ENCODE results near the gene ZNHIT1. TPM values are rescaled to one million over a fixed set of nuclear protein-coding genes. Genes with fewer than 3 reads are reported as not detected.

ZNHIT1 gene
- polyA plus RNA-seq, 10 donors, result 35.6 to 53.8 (median 41.2) TPM

DNA sequence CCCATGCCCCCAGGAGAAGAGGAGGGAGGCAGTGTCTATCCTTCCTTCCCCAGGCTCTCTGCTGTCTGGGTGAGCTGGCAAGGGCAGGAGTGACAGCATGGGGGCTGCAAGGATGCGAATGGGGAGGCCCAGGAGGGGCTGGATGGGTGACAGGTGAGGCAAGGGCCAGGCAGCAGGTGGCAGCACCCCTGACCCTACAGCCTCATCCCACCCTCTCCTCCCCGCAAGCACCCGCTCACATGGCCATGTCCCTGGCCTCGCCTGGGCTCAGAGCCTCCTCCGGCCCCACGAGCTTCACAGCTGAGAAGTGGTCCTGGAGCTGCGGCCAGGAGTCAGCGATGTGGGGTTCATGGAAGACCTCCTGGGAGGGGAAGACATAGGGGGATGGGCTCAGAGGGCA lies 6.0 kb upstream of the ZNHIT1 start:
- DNase-seq, result no peak

DNA sequence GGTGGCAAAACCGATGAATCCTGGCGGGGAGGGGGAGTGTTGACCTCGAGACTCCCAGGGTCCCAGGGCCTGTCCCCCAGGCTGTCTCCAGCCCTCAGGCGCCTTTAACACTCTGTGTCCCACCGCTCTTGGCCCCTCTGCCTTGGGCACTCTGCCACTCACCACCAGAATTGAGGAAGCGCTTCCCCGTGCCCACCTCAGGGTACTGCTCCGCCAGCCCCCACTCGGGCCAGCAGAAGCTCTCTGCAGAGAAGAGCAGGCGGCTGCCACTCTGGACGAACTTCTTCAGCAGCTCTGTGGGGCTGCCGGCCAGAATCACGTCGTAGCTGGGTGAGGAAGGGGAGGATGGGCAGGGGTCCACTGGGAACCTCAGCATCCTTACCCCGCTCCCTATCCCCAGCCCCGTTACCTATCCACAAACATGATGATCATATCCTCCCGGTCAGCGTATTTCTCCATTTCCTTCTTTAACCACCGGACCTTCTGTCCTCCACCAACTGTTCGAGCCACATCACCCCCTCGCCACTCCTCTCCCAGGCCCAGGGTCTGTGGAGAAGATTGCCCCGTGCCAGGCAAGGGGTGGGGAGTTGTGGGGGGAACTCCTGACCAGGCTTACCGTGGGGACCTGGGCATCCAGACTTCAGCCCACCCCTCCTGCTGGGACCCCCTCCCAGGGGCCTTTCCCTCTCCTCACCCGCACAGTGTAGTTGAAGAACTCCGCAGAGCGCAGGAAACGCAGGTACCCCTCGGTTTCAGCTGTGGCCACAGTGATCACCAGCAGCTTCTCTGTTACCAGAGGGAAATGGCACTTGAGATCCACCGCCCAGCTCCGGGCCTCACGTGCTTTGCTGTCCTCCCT lies 1.7 kb upstream of the ZNHIT1 start:
- DNase-seq, result peak in 1 of 3 donors; percentile 21

DNA sequence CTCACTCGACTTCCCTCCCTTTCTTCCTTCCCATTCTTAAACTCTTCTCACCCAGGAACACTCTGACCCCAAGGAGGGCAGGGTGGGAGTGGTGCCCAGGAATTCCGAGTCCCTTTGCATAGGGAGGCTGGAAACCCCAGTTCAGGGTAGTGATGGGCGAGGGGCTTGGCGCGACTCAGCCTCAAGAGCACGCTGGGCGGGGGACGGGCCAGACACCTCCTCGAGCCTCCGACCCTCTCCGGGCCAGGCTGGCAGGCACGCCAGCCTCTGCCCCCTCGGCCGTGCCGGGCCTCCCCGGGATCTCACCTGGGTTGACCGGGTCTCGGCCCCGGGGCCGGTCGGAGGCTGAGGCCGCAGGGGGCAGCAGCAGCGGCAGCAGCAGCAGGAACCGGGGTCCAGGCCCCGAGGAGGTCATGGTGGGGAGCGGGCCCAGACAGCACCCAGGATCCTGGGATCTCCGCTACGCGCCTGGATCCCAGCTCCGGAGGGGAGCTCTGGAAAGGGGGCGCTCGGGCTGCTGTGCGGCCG lies 1.0 kb upstream of the ZNHIT1 start:
- peak in 1 of 3 donors; percentile 59 for DNase-seq

DNA sequence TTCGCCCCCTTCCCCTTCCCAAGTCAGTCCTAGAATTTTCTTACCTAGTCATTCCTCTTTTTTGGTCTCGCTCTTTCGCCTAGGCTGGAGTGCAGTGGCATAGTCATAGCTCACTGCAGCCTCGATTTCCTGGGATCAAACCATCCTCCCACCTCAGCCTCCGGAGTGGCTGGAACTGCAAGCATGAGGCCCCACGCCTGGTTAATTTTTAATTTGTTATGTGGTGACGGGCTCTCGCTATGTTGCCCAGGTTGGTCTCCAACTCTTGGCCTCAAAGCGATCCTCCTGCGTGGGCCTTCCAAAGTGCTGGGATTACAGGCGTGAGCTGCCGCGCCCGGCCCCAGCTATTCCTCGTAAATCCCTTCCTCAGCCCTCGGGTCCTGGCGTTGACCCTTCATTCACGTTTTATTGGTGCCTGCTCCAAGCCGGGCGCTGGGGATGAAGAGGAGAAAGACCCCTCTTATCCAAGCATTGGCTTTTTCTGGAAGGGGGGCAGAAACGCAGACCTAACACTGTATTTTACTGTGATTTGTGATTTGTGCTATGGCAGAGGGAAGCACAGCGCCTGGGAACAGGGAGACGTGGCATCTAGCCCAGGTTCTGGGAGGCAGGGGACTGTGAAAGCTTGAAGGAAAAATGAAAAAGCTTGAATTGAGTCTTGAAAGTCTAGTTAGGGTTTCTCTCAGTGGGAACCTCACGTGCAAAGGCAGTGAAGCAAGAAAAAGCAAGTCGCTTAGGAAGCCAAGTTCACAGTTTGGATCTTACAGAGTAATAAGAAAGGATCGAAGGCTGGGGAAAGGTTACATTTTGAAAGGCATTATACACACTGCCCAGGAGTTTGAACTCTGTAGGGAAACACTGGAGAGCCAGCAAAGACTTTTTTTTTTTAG lies 516 bp downstream of the ZNHIT1 start:
- DNase-seq, result no peak

DNA sequence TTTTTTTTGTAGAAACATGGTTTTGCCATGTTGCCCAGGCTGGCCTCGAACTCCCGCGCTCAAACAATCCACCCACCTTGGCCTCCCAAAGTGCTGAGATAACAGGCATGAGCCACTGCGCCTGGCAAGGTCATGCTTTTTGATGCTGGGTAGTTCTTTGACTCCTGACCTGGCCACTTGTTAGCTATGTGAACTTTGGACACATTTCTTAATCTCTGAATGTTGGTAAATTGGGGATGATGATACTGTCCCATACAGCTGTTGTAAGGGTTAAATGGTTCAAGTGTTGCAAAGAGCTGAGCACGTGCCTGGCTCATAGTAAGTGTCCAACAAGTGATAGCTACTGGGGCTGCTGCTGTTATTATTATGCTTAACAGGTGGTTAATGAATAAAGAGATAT lies 2.3 kb downstream of the ZNHIT1 start:
- DNase-seq, result no peak

DNA sequence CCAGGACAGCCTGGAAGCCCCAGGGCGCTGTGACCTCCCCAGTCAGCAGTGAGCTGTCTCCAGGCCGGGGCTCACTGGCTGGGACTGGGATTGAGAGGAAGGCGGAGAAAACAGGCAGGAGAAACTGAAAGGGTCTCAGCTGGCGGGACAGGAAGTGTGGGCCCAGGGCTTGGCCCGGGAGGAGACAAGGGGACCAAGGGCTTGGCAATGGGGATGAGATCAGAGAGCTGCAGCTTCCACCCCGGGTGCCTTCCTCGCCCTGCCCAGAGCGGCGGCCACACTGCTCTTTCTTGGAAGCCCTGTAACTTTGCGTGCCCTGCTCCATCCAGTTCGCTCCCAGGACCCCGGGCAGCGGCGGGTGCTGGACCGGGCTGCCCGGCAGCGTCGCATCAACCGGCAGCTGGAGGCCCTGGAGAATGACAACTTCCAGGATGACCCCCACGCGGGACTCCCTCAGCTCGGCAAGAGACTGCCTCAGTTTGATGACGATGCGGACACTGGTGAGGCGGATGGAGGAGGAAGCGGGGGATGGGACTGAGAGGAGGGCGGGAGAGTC lies 4.4 kb downstream of the ZNHIT1 start:
- no peak for DNase-seq

DNA sequence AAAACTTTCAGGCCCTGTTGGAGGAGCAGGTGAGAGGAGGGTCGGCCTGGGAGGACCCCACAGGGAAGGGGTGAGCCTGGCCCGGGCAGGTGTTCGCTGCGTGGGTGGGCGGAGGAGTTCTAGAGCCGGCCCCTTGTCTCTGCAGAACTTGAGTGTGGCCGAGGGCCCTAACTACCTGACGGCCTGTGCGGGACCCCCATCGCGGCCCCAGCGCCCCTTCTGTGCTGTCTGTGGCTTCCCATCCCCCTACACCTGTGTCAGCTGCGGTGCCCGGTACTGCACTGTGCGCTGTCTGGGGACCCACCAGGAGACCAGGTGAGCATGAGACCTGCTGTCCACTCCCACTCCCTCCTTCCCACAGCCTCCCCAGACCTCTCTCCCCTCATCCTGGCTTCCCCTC lies 5.6 kb downstream of the ZNHIT1 start:
- no peak for DNase-seq

DNA sequence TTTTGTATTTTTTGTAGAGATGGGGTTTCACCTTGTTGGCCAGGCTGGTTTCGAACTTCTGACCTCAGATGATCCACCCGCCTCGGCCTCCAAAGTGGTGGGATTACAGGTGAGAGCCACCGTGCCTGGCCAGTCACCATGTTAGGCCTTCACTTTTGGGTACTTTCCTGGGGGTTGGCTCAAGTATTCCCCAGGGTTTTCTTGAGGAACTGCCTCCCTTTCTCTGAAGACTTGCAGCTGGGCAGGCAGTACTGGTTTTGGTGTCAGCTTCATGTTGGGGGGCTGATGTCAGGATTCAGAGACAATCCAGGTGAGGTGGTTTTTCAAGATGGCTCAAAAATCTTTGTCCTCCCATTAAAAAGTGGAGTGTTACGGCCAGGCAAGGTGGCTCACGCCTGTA lies 7.7 kb downstream of the ZNHIT1 start:
- no peak for DNase-seq

DNA sequence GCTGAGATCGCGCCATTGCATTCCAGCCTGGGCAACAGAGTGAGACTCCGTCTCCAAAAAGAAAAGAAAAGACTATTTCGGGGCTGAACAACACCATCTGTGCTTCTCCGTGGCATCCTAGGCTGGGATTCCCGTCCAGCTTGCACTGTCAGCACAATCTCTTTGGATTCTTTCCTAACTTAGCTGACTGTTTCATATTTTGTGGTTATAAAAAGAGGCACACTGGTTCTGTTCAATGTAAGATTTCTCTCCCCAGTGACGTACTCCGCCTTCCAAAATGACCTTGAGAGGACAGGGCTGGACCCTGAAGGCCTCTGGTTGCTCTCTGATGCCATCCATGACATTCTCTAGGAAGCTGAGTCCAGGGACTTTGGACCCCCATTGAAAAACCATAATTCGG lies 8.8 kb downstream of the ZNHIT1 start:
- no peak for DNase-seq

DNA sequence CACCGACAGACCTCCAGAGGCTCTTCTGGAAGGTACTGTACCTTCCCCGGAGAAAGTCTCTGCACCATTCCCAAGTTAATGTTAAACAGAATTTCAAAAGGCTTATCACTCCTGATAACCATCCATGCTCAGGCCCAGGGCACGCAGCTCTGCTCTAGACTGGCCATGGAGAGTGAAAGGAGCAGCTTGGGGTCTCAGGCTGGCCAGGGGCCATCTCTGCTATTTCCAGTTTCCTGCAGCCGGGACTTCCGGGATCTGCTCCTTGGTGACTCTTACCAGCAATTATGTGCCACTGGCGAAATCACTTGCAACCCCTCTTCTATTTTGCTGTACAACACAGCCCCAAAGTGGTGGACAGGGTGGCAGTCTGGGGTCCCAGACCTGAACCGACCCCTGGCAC lies 13.7 kb downstream of the ZNHIT1 start:
- no peak for DNase-seq

DNA sequence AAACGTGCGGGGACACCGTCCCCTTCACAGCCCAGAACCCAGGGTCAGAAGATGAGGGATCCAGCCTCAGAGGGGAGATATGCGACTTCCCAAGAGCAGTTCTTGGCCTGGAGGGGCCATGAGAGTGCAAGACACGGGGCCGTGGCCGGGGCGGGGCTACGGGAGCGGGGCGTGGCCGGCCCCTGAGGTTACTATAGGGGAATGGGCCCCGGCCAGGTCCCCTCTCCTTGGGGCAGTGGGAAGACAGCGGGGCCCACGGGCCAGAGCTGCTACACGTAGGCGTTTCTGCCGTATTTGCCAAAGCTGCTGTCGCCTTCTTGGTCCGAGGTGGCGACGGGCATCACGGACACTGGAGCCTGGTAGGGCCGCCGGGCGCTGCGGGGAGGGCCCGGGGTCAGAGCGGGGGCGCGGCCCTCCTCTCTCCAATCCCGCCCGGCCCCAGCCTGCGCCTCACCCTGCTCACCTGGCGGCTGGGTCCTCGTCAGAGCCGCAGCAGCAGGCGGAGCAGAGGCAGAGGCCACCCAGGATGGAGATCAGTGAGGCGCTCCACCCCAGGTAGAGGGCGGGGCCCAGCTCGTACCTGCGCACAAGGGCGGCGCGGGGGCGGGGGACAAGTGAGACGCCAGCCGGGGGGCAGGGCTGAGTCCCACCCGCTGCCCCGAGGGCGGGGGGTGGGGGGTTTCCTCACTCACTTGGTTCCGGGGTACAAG lies 14.3 kb downstream of the ZNHIT1 start:
- no peak for DNase-seq

DNA sequence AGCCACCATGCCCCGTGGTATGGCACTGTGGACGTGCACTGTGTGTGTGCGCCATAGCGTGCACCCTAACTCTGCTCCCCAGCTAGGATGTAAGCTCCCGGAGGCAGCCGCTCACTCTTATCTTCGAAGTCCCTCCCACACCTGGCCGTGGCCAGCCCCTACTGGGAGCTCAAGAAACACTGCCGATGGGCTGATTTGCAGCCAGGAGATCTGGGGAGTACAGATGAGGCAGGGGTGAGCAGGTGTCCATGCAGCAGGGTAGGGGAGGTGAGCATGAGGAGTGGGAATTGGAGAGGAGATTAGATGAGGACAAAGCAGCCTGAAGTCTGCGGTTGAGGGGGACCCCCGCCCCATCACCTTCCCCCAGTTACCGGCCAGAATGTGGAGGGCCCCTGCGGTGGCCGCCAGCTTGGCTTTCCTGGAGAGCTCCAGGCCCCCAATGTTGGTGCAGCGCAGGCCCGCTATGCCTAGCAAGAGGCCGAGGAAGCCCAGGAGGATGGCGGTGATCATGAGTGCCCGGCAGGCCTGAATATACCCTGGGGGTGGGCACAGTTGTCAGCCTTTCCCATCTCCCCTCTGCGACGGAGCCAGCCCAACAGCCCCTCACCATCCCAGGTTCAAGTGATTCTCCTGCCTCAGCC lies 16.1 kb downstream of the ZNHIT1 start:
- DNase-seq, result no peak

DNA sequence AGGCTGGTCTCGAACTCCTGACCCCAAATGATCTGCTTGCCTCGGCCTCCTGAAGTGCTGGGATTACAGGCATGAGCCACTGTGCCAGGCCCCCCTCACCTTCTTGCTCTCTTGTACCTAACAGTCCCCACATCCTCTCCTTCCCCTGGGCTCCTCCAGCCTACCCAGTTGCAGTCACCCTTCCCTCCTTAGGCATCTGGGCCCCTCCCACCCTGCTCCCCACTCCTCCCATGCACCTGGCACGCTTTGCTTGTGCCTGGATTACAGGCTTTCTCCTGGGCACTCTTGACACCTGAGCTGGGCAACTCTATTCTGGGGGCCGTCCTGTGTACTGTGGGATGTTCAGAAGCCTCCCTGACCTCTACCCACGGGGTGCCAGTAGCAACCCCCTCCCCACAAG lies 16.7 kb downstream of the ZNHIT1 start:
- DNase-seq, result no peak

DNA sequence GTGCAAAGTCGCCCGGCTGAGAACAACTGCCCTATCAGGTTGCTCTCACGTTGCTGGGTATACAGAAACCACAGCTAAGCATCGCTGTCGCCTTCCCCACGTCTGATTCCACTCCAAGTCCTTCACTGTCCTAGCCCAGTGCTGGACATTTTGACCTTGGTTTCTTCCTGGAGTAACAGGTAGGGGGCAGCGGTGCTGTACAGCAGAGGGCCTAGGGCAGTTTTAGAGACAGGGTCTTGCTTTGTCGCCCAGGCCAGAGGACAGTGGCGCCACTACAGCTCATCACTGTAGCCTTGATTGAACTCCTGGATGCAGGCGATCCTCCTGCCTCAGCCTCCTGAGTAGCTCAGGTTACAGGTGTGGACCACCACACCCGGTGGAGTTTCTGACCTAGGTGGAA lies 17.1 kb downstream of the ZNHIT1 start:
- DNase-seq, result no peak

DNA sequence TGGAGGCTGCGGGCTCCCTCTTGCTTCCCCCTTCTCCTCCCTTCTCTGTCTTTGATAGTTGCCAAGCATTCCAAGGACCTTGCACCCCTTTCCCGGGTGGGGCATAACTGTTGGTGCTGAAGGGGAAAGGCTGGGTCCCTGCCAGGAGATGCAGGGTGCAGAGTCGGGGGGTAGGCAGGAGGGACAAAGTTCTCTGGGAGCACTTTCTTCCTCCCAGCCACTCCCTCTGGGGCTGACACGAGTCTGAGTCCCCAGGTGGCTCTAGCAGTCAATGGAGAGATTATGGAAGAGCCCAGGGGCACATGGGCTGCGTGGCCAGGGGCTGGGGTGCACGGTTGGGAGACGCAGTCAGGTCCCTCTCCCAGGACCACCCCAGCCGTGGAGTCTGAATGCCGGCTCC lies 17.6 kb downstream of the ZNHIT1 start:
- DNase-seq, result no peak

DNA sequence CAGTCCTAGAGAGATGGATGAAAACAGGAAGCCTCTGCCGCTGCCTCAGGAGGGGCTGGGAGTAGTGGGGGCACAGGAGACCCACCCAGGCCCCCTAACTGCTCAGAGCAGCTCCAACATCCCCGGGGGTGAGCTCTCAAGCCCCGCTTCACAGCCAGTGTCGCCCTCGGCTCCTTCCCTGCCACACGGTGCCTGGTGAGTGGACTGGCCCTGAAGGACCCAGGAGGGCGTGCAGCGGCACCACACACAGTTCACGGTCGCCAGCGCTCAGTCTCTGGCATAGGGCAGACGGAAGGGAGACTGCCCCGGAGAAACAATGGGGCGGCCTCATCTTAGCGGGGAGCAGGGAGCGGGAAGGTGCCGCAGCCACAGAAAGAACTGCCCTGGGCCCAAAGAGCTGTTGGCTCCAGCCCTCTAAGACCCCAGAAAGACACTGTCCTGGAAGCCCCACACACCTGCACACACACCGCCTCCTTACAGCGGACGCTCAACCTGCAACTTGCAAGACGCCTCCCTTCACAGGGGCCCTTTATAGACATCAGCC lies 18.4 kb downstream of the ZNHIT1 start:
- DNase-seq, result no peak

DNA sequence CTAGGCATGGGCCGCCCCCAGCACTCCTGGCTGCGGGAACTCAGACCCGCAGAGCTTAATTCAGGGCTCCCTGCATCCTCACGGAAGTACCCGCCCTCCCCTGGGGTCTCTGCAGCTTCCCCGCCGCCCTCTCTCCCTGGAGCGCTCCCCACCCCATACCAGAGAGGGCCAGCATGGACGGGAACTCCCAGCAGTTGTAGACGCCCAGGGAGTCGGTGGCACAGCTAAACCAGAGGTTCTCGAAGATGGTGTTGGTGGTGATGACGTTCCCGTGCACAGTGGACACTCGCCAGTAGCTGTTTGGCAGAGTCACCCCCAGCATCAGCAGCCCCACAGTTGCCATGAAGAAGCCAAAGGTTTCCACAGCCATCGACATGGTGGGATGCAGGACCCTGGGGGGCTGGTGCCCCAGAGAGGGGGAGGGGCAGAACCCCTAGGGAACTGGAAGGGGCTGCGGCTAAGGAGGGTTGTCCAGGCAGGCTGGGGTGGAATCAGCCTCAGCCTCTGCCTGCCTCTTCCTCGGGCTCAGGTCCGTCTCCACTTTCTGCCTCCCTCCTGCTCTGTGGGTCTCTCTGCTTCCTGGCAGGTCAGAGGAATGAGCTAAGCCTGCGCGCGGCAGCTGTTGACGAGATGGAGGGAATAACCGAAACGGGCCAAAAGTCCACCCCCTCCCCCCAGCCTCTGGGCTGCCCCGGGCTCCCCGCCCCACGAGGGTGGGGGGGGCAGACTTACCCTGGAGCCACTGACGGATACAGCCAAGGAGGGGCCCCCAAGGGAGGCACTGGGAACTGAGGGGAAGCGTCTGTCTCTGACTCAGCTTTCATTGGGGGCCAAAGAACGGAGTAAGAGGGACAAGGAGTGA lies 19.5 kb downstream of the ZNHIT1 start, which contains the start of gene CLDN15:
TSS of gene CLDN15 (minus strand) at position 597 of the 862 bp plus-strand sequence. CDS start at position 376, 221 bp downstream.
- peak; percentile 62 to 85 (median 70) for DNase-seq

DNA sequence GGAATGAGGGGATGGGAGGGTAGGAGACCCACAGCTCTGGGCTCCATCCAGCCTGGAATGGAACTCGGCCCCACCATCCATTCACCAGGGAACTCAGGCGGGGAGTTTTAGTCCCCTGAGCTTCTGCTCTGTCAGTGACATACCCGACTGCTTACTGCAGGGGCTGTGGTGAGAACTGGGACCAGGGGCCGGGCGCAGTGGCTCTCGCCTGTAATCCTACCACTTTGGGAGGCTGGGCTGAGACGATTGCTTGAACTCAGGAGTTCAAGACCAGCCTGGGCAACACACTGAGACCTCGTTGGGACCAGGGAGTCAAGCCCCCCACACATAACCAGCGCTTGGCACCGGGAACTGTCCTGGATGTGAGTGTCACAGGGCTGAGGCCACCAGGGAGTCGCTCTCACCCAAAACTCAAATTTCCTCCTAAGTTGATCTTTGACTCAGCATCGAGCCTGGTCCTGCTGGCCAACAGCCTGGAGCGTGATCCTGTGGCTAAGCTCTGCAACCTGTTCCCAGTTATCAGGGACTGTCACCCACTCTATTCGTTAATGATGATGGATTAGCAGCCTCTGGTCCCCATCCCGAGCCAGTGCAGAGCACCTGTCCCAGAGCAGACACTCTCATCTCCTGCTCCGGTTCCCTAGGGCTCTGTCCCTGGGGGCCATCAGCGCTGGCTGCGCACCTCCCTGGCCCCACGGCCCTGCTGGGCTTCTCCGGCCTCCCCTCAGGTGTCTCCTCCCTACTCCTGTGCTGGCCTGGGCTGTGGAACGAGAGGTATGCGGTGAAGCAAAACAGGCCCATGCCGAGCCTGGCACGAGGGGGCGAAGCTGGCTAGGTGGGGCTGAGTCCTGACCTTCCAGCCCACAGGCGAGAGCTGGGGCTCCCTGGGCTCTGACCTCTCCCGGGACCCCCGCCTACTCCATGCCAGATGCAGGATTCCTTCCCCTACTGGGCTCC lies 20.5 kb downstream of the ZNHIT1 start:
- no peak for DNase-seq
